Testis (tissue), 3 donors: ENCODE measurements around the gene ANO1. TPM values are rescaled to one million over a fixed set of nuclear protein-coding genes. Genes with fewer than 3 reads are reported as not detected.

Experiments
- DNase-seq: peaks from one replicate; pipeline ENCODE4 v3.0.0-alpha.2; 2019
- H3K27ac ChIP-seq, 2 donors: fragments of 200-600 bp; sonication (generic); one replicate each; pipeline ENCODE4 v1.5.1; 2019
- H3K27me3 ChIP-seq: fragments of 200-600 bp; sonication (generic); one replicate; pipeline ENCODE4 v1.5.1; 2019
- H3K36me3 ChIP-seq: fragments of 200-600 bp; sonication (generic); one replicate; pipeline ENCODE4 v1.5.1; 2017; ENCODE audit warnings: low read depth; ENCODE audit errors: missing control alignments
- H3K4me1 ChIP-seq: fragments of 200-600 bp; sonication (generic); one replicate; pipeline ENCODE4 v1.5.1; 2019
- H3K4me3 ChIP-seq, 2 donors: fragments of 200-600 bp; sonication (generic); one replicate each; pipeline ENCODE4 v1.5.1; 2017 to 2019
- H3K9me3 ChIP-seq: fragments of 200-600 bp; sonication (generic); one replicate; pipeline ENCODE4 v1.5.1; 2017
- POLR2A ChIP-seq: fragments of 450-650 bp; IDR thresholded peaks from one replicate; pipeline ENCODE4 v1.6.1; 2017; ENCODE audit warnings: antibody characterized with exemption, mild to moderate bottlenecking, moderate library complexity
- WGBS, 2 donors: methylation state at CpG; one replicate each; pipeline ENCODE4 v1.1.5; 2018; 5-methylcytosine and 5-hydroxymethylcytosine counted together
- intact Hi-C: fragments of 100-400 bp; cut with DNase I; formaldehyde crosslinking; loops from one replicate; pipeline ENCODE4 v1.15.1; 2023; ENCODE audit warnings: low total_unique reads
- polyA plus RNA-seq: library from polyadenylated mRNA; stranded (reverse); fragments of 350-450 nt; fragmentation: Illumina TruSeq; extraction: RNeasy Lipid Tissue Mini Kit (QIAGEN cat#74804); gene quantifications from one replicate; pipeline ENCODE4 v1.2.3, GENCODE V29; 2014; ENCODE audit warnings: low read depth, low replicate concordance; ENCODE audit not compliant: insufficient read depth
- total RNA-seq, 2 donors: library from RNA; depleted of rRNA; stranded (reverse); fragments of >200 nt; gene quantifications; one replicate each; pipeline ENCODE4 v1.2.3, GENCODE V29; 2016
- TF ChIP-seq, protein P1 (sequence below), 3 experiments: fragments of 450-650 bp in 2 of 3; fragments of 200-600 bp in 1 of 3; sonication (generic) in 1 of 3; IDR thresholded peaks; one replicate each; pipeline ENCODE4 v1.5.1; 2016 to 2019; ENCODE audit warnings: antibody characterized with exemption in 3 of 3, mild to moderate bottlenecking in 2 of 3, moderate library complexity in 1 of 3

ANO1 gene
- total and polyA plus RNA-seq, 3 donors from 2014 or later: 10.3 to 42.7 (median 25.4) TPM

DNA sequence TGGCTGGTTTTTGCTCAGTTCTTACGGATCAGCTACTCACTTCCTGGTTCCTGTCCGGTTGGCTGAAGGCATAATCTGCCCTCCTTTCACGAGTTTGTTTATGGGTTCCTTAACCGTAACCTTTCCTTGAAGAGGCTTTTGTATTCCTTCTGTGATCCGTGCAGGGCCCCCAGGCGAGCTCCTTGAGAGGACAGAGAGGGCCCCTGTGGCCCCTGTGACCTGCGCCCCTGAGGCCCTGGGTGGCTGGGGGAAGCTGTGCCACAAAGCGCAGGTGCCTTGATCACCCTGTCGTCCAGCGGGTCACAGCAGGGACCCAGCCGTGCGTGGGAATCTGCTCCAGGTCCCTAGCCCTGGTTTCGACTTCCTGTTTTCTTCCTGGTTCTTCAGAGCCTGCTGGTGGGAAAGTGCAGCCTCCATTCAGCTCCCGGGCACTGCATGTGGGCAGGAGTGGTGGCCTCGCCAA is 97.2 kb downstream of the ANO1 start:
- H3K4me3 ChIP-seq: no peak overlapping the region
- H3K9me3 ChIP-seq: no peaks in the 10 kb centered on the region
- H3K36me3 ChIP-seq: no peaks in the 10 kb centered on the region
- DNase-seq: no peak
- H3K4me1 ChIP-seq: no peaks in the 10 kb centered on the region
- TF ChIP-seq, protein P1, sequence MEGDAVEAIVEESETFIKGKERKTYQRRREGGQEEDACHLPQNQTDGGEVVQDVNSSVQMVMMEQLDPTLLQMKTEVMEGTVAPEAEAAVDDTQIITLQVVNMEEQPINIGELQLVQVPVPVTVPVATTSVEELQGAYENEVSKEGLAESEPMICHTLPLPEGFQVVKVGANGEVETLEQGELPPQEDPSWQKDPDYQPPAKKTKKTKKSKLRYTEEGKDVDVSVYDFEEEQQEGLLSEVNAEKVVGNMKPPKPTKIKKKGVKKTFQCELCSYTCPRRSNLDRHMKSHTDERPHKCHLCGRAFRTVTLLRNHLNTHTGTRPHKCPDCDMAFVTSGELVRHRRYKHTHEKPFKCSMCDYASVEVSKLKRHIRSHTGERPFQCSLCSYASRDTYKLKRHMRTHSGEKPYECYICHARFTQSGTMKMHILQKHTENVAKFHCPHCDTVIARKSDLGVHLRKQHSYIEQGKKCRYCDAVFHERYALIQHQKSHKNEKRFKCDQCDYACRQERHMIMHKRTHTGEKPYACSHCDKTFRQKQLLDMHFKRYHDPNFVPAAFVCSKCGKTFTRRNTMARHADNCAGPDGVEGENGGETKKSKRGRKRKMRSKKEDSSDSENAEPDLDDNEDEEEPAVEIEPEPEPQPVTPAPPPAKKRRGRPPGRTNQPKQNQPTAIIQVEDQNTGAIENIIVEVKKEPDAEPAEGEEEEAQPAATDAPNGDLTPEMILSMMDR (IDR thresholded peaks at IDR 0.05): no peak
- no peak for TF ChIP-seq POLR2A
- WGBS, 2 donors: 80% methylated on average over 15 of the region's 15 CpGs
- H3K27me3 ChIP-seq: no peaks in the 10 kb centered on the region
- intact Hi-C loops: no loop called here
- H3K27ac ChIP-seq: no peak overlapping the region

DNA sequence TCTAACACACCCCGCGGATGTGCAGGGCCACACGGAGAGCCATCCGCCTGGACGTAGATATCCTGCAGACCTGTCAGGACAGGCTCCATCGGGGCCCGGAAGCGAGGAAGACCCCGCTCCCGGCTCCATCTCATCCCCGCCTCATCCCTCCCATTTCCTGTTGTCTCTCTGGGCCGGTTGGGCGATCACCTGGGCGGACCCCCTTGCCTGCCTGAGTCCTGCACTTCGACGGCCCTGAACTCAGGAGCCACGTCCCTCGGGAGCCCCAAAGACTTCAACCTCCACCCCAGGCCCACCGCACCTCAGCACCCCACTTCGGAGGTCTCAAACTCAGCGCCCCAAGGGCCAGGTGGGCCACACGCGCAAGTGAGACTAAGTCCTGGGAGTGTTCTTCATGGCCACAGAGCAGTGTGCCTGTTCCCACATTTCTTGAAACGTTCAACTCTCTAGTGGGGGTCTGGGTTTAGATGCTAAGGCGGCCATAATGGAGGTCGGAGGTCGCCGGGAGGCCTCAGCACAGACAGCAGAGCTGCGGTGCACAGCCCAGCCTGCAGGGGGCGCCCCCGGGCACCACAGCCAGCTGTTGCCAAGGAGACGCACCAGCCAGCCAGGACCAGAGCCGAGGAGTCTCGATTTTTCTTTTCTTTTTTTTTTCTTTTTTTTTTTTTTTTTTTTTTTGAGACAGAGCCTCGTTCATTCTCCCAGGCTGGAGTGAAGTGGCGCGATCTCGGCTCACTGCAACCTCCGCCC is 99.0 kb downstream of the ANO1 start:
- TF ChIP-seq, protein P1 (IDR thresholded peaks at IDR 0.05): peak; percentile 19 to 50 (median 40)
- no peak for TF ChIP-seq POLR2A
- Histone ChIP-seq H3K36me3 (no peaks in the 10 kb centered on the region), H3K27ac (no peak overlapping the region), H3K4me3 (peak overlapping the region; percentile 27 to 40), H3K9me3 (no peaks in the 10 kb centered on the region), H3K4me1 (no peaks in the 10 kb centered on the region), H3K27me3 (no peaks in the 10 kb centered on the region)
- intact Hi-C loops: no loop called here
- peak; percentile 83 for DNase-seq
- 56 to 80% methylated on average over 28 to 39 of the region's 39 CpGs for WGBS, 2 donors

DNA sequence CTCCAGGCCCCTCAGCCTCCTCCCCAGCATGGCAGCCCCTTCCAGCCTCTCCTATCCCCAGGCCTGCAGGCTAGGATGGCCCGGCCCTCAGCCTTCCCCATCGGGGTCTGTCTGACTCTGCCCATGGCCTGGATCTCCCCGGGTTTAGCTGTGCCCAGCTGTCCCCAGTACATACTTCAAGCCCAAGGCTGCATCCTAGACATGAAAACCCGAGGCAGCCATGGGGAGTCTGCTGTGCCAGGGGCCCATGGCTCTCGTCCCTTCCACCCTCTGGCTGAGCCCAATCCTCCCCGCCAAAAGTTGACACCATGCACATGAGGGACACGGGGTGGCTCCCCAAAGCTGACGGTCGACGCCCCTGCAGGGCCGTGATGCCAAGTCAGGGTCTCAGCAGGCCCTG is 102.8 kb downstream of the ANO1 start:
- DNase-seq: no peak
- intact Hi-C loops: no loop called here
- WGBS, 2 donors: 77 to 95% methylated on average over 3 to 11 of the region's 11 CpGs
- TF ChIP-seq, protein P1 (IDR thresholded peaks at IDR 0.05): no peak
- TF ChIP-seq POLR2A: no peak
- H3K4me1 ChIP-seq: no peaks in the 10 kb centered on the region
- no peaks in the 10 kb centered on the region for H3K27me3 ChIP-seq
- no peak overlapping the region for H3K27ac ChIP-seq
- H3K9me3 ChIP-seq: no peaks in the 10 kb centered on the region
- H3K36me3 ChIP-seq: no peaks in the 10 kb centered on the region
- no peak overlapping the region for H3K4me3 ChIP-seq

DNA sequence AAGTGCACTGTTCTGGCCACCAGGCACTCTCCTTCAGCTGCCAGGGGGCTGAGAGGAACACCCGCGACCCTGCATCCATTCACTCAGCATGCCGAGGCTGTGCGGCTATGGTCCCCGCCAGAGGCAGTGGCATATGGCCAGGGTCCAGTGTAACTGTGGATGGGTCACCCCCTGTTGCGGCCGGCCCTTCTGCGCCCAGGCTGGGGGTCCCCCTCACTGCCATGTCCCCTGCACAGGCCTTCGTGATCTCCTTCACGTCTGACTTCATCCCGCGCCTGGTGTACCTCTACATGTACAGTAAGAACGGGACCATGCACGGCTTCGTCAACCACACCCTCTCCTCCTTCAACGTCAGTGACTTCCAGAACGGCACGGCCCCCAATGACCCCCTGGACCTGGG is 104.1 kb downstream of the ANO1 start:
- Histone ChIP-seq H3K27ac (no peak overlapping the region), H3K36me3 (no peaks in the 10 kb centered on the region), H3K4me3 (no peak overlapping the region), H3K27me3 (no peaks in the 10 kb centered on the region), H3K4me1 (no peaks in the 10 kb centered on the region), H3K9me3 (no peaks in the 10 kb centered on the region)
- intact Hi-C loops: no loop called here
- DNase-seq: no peak
- 85 to 93% methylated on average over 18 of the region's 18 CpGs for WGBS, 2 donors
- TF ChIP-seq, protein P1 (IDR thresholded peaks at IDR 0.05): no peak
- TF ChIP-seq POLR2A: no peak

DNA sequence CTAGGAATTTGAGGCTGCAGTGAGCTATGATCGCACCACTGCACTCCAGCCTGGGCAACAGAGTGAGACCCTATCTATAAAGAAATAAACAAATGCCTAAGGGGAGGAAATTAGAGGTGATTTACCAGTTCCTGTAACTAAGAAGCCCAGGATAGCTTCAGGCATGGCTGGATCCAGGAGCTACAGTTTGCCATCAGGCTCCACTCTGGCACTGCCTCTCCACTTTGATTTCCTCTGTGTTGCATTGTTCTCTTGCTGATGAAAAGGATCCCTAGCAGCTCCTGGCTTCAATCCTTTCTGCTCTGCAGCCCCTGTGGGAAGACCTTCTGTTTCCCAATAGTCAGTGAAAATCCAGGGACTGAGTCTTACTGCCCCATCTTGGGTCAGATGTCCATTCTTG is 104.9 kb downstream of the ANO1 start:
- no peak for DNase-seq
- intact Hi-C loops: no loop called here
- Histone ChIP-seq H3K9me3 (no peaks in the 10 kb centered on the region), H3K4me1 (no peaks in the 10 kb centered on the region), H3K4me3 (no peak overlapping the region), H3K36me3 (no peaks in the 10 kb centered on the region), H3K27ac (no peak overlapping the region), H3K27me3 (no peaks in the 10 kb centered on the region)
- TF ChIP-seq POLR2A: no peak
- TF ChIP-seq, protein P1 (IDR thresholded peaks at IDR 0.05): no peak
- 100% methylated on average over 1 of the region's 1 CpG for WGBS, 2 donors
